Osteoblast (primary cell): Measurements from ENCODE around the gene SESN1. TPM values are rescaled to one million over a fixed set of nuclear protein-coding genes. Genes with fewer than 3 reads are reported as not detected.

ENCODE experiments used
- DNase-seq: peaks from one replicate; pipeline ENCODE4 v3.0.0; 2011; ENCODE audit warnings: low spot score, mixed read lengths; ENCODE audit not compliant: insufficient read length; ENCODE audit errors: missing footprints
- H2AFZ ChIP-seq: 2 replicates; pipeline ENCODE4 v1.6.0; 2011; ENCODE audit warnings: mild to moderate bottlenecking, low read length
- H3K27ac ChIP-seq: 2 replicates; pipeline ENCODE4 v1.5.1; 2011; ENCODE audit warnings: mild to moderate bottlenecking, low read depth, low read length, moderate library complexity
- H3K27me3 ChIP-seq: 2 replicates; pipeline ENCODE4 v1.6.0; 2012; ENCODE audit warnings: mild to moderate bottlenecking, control low read depth, inconsistent platforms, low read length, moderate library complexity; ENCODE audit not compliant: insufficient read depth
- H3K36me3 ChIP-seq: 2 replicates; pipeline ENCODE4 v1.5.1; 2011; ENCODE audit warnings: mild to moderate bottlenecking, low read length, control low read depth, moderate library complexity; ENCODE audit not compliant: insufficient read depth
- H3K4me1 ChIP-seq: 2 replicates; pipeline ENCODE4 v1.5.1; 2011; ENCODE audit warnings: mild to moderate bottlenecking, low read length, control low read depth, moderate library complexity; ENCODE audit not compliant: insufficient read depth
- H3K4me2 ChIP-seq: 2 replicates; pipeline ENCODE4 v1.6.0; 2011; ENCODE audit warnings: mild to moderate bottlenecking, low read length; ENCODE audit not compliant: insufficient read depth
- H3K4me3 ChIP-seq: fragments of 200-600 bp; sonication (generic); 3 replicates; pipeline ENCODE4 v1.5.1; 2012; ENCODE audit warnings: mild to moderate bottlenecking, low read length, inconsistent platforms; ENCODE audit not compliant: insufficient read depth
- H3K79me2 ChIP-seq: 2 replicates; pipeline ENCODE4 v1.6.0; 2012; ENCODE audit warnings: mild to moderate bottlenecking, low read length, control low read depth, inconsistent platforms; ENCODE audit not compliant: insufficient read depth
- H3K9me3 ChIP-seq: 2 replicates; pipeline ENCODE4 v1.5.1; 2011; ENCODE audit warnings: low read depth, low read length, control low read depth
- H4K20me1 ChIP-seq: 2 replicates; pipeline ENCODE4 v1.6.0; 2012; ENCODE audit warnings: mild to moderate bottlenecking, low read length, control low read depth; ENCODE audit not compliant: insufficient read depth
- total RNA-seq: library from RNA; depleted of rRNA; stranded (reverse); fragments of >200 nt; gene quantifications from 2 replicates; pipeline ENCODE4 v1.2.3, GENCODE V29; 2012
- TF ChIP-seq, protein P1 (sequence below): IDR thresholded peaks from 2 replicates; pipeline ENCODE4 v1.5.1; 2011; ENCODE audit warnings: mild to moderate bottlenecking, low read depth, low read length, moderate library complexity; ENCODE audit errors: extremely low read depth

The SESN1 gene
- total RNA-seq, 1 donor: 26.1 TPM

DNA sequence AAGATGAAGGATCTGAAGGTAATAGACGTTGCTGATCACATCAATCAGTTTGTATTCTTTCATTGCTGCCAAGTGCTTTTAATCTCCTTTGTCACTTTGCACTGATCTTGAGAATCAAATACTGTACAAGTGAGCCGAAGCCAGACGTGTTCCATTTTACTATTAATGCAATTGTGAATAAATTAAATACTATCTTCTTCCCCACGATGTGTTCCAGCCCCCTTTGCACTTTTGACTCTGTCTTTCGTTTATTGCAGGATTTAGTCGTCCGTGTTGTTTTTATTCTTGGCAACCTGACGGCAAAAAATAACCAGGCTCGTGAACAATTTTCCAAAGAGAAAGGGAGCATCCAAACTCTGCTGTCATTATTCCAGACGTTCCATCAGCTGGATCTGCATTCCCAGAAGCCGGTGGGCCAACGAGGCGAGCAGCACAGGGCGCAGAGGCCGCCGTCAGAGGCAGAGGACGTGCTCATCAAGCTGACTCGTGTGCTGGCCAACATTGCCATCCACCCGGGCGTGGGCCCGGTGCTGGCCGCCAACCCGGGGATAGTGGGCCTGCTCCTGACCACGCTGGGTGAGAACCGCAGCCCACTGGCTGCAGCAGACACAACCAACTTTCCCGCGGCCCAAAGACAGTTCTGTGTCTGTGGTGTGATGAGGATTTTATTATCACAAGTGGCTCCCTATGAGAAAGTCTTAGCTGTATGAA, 141.7 kb downstream of the SESN1 start:
- H3K27me3 ChIP-seq: no peaks in the 10 kb centered on the region
- no peak overlapping the region for H3K27ac ChIP-seq
- DNase-seq: peak; percentile 30
- H3K4me3 ChIP-seq: no peak overlapping the region
- H4K20me1 ChIP-seq: no peaks in the 10 kb centered on the region
- peak overlapping the region; percentile 57 for H2AFZ ChIP-seq
- peaks cover 17% of the 10 kb centered on the region for H3K4me1 ChIP-seq
- H3K36me3 ChIP-seq: no peaks in the 10 kb centered on the region
- peak overlapping the region; percentile 5 for H3K4me2 ChIP-seq
- TF ChIP-seq, protein P1, sequence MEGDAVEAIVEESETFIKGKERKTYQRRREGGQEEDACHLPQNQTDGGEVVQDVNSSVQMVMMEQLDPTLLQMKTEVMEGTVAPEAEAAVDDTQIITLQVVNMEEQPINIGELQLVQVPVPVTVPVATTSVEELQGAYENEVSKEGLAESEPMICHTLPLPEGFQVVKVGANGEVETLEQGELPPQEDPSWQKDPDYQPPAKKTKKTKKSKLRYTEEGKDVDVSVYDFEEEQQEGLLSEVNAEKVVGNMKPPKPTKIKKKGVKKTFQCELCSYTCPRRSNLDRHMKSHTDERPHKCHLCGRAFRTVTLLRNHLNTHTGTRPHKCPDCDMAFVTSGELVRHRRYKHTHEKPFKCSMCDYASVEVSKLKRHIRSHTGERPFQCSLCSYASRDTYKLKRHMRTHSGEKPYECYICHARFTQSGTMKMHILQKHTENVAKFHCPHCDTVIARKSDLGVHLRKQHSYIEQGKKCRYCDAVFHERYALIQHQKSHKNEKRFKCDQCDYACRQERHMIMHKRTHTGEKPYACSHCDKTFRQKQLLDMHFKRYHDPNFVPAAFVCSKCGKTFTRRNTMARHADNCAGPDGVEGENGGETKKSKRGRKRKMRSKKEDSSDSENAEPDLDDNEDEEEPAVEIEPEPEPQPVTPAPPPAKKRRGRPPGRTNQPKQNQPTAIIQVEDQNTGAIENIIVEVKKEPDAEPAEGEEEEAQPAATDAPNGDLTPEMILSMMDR: no peak
- H3K9me3 ChIP-seq: no peaks in the 10 kb centered on the region
- H3K79me2 ChIP-seq: no peaks in the 10 kb centered on the region

DNA sequence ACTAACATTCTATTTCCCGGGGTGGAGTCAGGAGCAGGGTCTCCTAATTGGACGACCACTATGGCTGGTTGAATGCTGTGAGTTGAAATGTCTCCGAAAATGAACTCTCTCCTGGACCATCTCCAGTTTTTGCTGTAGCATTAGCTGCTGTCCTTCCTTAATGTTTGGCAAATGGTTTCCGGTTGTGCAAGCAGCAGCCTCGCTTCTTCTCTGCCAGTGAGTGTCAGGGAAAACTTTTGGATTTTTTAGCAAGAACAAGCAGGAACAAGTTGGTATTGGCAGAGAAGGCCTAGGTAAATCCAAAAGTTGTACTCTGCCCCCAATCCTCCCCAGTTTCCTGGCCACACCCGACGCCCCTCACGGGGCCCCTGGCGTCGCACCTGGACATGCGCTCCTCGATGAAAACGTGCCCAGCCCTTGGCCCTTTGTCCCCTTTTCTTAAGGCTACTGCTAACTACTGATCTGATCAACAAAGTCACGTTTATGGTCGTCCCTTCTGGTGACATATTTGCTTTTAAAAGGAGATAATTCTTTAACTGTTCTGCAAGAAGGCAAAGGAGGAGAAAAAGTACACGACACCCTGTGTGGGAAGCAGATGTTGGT, 143.2 kb downstream of the SESN1 start:
- H2AFZ ChIP-seq: no peak overlapping the region
- peaks cover 28% of the 10 kb centered on the region for H3K4me1 ChIP-seq
- H3K79me2 ChIP-seq: no peaks in the 10 kb centered on the region
- H3K9me3 ChIP-seq: no peaks in the 10 kb centered on the region
- H4K20me1 ChIP-seq: no peaks in the 10 kb centered on the region
- H3K36me3 ChIP-seq: no peaks in the 10 kb centered on the region
- H3K27me3 ChIP-seq: no peaks in the 10 kb centered on the region
- TF ChIP-seq, protein P1: no peak
- H3K4me2 ChIP-seq: no peak overlapping the region
- H3K27ac ChIP-seq: no peak overlapping the region
- H3K4me3 ChIP-seq: no peak overlapping the region
- DNase-seq: no peak

DNA sequence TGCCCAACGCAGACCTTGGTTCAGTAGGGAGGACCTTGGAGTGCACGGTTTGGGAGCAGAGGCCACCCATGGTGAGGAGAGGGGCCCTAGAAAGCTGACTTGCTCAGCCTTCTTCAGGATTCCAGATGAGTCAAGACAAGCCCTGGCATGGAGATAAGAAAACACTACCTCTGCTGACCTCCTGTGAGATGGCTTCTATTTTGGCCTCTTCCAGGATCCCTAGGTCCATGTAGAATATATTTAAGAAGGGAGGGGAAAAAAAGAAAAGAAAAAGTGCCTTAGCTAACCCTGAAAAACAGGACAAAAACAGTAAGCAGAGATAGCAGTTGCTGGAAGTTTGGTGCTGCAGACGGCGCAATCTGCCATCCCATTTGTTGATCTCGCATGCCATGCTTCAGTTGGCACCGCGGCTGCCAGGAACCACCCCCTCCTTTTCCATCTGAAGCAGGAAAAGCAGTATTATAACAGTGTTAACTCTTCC, 146.4 kb downstream of the SESN1 start:
- Histone ChIP-seq H3K4me3 (no peak overlapping the region), H3K27me3 (no peaks in the 10 kb centered on the region), H3K27ac (peak overlapping the region; percentile 92), H3K4me2 (peak overlapping the region; percentile 15), H3K9me3 (no peaks in the 10 kb centered on the region), H2AFZ (peak overlapping the region; percentile 39), H3K79me2 (no peaks in the 10 kb centered on the region), H4K20me1 (no peaks in the 10 kb centered on the region), H3K36me3 (no peaks in the 10 kb centered on the region), H3K4me1 (peaks cover 51% of the 10 kb centered on the region)
- TF ChIP-seq, protein P1: no peak
- peak; percentile 56 for DNase-seq

DNA sequence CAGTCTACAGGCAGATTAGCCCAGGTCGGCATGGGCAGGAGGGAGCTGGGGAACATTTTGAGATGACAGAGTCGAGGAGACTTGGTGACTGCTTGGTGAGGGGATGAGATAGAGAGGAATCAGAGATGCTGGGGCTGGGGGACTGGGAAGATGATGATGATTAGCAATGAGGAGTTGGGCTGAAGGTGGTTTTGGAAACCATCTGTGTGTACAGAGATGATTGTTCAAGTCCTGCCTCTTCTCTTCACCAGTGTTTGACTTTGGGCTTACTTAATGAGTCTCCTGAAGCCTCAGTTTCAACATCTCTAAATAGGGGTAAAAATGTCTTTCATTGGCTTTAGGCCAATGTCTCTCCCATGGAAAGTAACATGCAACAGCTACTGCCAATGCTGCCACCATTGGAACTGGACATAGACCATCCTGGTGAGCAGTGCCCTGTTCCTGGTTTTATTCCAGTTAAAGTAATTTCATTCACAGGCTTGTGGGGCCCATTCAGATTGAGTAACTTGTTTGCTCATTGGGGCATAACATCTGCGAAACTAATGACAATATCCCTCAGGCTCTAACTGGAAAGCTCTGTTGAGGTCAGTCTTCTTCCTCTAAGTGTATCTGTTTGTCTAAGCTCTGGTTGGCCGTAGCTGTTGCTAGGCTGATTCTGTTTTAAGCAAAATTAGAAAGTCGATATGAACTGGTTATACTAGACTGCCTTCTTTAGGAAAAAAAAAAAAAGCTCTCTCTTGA, 147.4 kb downstream of the SESN1 start:
- H3K4me3 ChIP-seq: no peak overlapping the region
- no peaks in the 10 kb centered on the region for H3K9me3 ChIP-seq
- TF ChIP-seq, protein P1: no peak
- peaks cover 45% of the 10 kb centered on the region for H3K4me1 ChIP-seq
- H3K27ac ChIP-seq: peak overlapping the region; percentile 92
- no peaks in the 10 kb centered on the region for H3K27me3 ChIP-seq
- H3K36me3 ChIP-seq: no peaks in the 10 kb centered on the region
- peak; percentile 88 for DNase-seq
- H2AFZ ChIP-seq: no peak overlapping the region
- peak overlapping the region; percentile 14 for H3K4me2 ChIP-seq
- H3K79me2 ChIP-seq: no peaks in the 10 kb centered on the region
- no peaks in the 10 kb centered on the region for H4K20me1 ChIP-seq
